RKO (cell line): ENCODE data around the gene HLF.

Experiments
- DNase-seq: peaks from one replicate; pipeline ENCODE4 v3.0.0-alpha.2; 2016; ENCODE audit warnings: low spot score

Gene HLF

DNA sequence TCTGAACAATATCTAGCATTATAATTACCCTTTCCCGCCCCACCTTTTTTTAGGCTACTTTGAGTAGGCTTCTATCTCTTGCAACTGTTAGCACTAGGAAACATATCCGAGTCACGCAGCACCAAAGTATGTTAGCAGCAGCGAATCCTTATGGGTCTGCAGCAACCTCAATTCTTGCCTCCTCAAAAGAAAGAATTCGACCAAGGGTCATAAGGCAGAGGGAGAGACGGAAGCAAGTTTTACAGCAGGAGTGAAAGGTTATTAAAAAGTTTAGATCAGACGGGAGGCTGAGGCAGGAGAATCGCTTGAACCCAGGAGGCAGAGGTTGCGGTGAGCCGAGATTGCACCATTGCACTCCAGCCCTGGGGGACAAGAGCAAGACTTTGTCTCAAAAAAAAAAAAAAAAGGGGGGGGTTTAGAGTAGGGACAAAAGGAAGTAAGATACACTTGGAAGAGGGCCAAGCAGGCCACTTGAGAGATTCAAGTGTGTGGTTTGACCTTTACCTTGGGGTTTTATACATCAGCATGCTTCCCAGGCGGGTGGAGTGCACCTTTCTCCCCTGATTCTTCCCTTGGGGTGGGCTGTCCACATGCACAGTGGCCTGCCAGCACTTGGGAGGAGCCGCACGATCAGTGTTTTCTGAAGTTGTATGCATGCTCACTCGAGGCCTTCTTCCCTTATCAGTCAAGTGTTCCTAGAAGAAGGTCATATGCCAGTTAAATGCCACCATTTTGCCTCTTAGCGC, 67.7 kb downstream of the HLF start:
- no peak for DNase-seq

DNA sequence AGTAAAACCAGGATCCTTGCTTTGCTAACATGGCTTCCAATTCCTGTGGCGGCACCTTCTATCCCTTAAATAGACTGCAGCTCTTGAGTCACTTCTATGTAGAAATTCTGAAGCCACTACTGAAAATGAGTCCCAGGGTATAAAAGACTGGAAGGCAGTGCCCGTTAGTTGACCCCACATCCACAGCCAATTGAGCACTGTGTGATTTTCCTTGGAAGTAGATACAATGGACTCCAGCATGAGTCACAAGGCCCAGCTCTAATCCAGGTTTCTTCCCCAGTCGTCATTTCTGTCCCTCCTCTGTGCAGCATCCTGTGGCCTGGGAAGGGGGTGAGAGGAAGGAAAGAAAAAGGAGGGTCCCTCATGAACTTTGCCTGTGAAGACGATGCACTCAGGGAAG, 69.5 kb downstream of the HLF start:
- DNase-seq, result no peak

DNA sequence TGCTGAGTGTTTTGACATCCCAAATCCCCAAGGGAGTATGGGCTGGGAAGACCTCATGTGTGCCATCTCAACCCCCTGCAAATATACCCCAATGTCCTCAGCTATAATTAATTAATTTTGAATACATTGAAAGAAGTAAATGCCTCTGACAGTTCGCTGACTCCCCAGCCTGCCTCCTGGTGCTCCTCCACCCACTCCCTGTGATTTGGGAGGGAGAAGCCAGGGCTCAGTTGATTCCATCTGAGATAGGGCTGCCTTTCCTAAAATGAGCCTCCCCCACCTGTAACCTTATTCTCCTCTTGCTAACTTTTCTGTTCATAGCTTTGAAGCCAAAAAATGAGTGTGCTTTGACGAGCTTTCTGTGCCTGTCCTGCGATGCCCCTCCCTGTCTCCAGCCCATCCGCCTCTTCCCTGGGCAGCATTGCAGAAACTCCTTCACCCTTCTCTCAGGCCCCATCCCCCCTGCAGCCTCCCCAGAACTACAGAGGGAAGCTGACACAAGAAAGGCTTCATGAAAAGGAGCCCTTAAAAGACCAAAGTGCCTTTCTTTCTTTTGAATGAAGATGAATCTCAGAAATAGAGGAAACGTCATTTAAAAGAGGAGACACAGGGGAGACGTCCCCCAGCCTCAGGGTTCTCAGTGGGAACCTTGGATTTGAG, 70.3 kb downstream of the HLF start:
- no peak for DNase-seq

DNA sequence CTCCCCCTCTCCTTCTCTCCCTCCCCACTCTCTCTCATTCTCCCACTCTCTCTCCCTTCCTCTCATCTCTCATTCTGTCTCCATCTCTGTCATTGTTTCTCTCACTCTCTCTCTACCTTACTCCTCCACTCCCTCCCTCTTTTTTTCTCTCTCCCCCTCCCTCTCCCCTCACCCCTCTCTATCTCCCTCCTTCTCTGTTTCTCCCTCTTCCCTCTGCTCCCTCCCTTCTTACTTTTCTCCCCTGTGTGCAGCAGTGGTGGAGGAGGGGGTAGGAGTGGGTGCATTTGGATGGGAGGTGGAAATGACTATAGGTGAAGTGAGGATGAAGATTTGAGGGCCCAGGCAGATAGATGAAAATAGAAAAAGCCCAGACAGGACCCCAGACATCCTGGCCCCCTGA, 70.9 kb downstream of the HLF start:
- no peak for DNase-seq

DNA sequence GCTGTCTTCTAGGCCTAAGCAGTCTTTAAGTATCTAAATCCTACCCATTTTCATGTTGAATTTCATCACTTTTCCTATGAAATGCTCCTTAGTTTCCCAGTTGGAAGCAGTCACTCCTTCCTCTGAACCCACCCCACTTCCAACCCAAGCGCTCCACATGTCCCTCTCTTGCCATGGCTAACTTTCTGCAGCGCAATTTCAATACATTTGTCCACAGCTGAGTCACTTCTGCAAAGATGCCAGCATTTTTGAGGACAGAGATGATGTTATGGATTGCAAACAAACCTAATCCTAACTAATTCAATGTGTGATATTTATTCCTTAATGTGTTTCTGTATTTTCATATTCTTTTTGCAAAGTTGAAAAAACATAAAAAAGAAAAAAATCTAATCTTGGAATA, 71.7 kb downstream of the HLF start:
- DNase-seq, result no peak

DNA sequence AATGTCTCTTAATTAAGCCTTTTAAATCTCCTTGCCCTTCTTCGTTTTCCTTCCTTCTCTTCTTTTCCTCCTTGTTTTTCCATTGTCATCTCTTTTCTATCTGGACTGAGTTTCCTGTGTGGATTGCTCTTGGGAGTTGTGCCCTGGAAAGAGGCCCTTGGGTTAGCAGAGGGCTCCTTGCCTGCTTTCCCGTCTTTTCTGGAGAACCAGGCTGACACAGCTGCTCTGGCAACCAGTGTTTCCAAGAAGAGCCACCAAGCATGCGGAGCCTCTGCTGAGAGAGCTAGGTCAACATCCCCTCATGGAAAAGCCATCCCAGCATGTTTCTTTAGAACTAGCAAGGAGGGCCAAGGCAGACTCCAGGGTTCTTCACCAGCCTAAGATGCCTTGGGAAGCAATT, 75.4 kb downstream of the HLF start:
- no peak for DNase-seq

DNA sequence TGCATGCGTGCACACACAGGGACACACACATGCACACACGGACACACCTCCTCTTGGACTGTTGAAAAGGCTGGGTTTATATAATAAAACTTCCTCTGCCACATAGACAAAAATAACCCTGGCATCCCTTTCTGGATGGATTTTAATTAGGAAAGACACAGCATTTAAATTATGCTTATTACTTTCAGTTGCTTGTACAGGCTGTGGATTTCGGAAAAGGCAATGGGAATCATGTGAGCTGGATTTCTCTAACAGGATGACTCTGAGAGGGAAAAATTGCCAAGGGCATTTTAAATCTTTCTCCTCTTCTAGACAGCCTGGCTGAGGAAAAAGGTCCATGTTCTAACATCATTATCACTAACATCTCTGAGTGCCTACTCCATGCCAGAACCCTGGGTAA, 75.9 kb downstream of the HLF start:
- DNase-seq, result no peak

DNA sequence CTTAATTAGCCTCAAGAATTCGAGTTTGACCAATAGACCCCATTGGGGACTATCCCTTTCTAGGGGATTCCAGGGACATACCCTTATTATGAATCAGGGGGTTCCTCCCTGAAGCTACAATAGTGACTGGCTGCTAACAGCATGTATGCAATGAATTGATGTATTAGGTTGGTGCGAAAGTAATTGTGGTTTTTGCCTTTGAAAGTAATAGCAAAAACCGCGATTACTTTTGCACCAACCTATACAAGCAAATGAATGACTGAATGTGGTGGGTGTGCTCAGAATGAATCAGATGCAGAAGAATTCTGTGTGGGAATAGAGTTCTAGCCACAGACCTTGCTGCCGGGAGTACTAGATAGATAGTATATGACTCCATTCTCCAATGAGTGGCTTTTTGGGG, 76.7 kb downstream of the HLF start:
- DNase-seq, result peak; percentile 5

DNA sequence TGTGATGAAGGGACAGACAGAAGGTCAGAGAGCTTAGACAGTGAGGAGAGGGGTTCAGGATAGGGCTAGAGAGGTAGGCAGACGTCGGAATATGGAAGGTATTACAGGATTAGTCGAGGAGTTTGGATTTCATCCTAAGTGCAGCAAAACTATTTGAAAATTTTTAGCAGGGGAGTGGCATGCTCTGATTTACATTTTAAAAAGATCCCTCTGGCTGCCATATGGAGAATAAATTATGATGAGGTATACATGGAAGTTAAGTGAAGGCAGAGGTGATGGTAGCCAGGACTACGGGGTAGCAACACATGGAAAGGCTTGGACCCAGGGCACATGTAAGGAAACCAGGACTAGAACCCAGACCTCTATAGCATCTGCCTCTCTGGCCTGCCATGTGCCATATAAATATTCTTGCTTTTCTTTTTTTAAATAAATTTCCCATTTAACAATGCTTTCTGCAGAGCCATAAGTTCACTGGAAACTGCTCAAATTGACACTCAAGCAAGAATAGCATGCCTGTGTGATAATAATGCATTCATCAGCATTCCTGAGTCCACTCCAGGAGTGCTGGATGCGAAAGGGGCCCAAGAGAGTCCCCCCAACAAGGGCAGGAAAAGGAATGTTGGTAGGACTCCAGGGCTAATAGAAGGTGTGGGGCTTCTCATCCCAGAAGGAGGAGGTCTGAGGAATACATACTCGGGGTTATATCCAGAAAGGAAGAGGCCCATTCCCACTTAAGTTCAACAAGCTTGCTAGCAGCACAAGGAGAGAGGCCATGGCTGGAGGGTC, 78.2 kb downstream of the HLF start:
- no peak for DNase-seq

DNA sequence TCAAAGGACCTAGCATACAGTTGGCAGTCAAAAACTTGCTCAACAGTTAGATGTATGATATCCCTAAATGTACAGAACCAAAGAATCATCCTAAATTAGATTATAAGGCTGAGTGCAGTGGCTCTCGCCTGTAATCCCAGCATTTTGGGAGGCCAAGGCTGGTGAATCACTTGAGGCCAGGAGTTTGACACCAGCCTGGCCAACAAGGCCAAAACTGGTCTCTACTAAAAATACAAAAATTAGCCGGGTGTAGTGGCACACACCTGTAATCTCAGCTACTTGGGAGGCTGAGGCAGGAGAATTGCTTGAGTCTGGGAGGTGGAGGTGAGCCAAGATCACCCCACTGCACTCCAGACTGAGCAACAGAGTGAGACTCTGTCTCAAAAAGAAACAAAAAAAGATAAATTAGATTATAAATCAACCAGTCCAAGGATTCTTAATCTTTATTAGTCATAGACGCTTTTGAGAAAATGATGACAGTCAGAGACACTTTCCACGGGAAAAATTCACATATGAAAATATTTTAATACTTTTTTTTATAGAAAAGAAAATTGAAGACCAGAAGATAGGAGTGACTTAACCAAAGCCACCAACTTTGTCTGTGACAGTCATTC, 79.2 kb downstream of the HLF start:
- DNase-seq, result no peak

DNA sequence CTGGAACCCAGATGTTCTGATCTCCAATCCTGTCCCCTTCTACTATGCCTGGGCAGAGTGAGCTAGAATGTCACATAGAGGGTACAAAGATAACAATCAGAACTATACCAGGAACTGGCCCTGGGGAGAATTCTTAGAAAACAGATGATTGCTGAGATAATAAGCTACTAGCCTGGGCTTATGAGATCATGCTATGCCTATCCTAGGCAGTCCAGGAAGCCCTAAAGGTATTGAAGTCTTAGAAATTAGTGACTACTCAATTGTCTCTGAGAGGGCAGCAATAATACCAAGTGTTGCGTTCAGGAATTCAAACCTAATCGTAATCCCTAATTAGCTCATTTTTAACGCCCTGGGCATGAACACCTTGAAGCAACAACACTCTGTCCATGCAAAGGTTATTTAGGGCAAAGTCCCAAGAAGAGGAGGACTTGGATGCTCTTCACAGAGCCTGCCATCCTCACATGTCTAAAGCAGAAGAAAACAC, 79.8 kb downstream of the HLF start:
- no peak for DNase-seq

DNA sequence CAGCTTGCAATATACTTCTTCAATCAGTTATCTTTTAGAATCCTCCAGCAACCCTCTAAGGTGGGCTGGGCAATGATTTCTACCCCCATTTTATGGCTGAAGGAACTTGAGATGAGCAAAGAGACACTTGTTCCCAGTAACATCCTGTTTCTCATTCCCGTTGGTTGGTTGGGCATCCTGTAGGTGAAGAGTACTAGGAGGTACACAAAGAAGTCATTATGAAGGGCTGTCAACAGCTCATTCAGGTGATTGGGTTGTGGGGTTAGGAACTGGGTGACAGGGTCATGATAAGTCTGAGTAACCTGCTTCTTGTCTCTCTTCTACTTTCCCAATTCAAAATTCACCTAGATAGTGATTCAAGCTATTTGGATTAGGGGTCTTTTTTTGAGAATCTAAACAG, 80.4 kb downstream of the HLF start:
- DNase-seq, result no peak

DNA sequence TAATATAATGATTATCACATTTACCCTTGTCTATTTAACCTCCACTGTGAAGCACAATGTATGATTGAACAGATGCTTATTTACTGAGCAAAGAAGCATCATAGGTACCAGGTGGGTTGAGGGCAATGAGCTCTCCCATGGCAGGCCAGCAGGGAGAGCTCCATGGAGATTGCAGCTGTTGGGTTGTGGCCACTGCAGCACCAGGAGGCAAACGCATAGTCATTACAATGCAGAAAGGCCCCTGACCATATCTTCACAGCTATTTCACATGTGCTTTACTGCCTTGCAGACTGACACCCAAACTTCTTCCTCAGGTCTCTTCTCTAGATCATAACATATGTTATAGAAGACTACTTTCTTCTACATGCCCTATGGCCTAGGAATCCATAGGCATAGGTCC, 81.9 kb downstream of the HLF start:
- no peak for DNase-seq

DNA sequence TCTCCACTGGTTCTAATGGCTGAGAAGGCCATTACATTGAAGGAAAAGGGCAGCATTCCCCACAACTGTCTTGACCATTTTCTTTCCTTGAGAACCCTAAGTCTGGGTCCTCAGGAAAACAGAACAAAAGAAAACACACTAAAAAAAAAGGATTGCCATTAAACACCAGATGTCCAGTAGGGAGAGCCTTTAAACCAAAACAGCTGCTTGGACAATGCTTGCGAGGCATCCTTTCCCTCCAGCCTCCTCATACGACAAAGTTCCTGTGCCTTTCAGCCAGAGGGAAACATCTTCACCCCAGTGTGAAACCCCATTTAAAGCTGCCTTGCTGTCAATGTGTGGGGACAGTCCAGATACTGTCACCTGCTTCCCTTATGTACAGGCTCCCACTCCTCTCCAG, 82.6 kb downstream of the HLF start:
- no peak for DNase-seq

DNA sequence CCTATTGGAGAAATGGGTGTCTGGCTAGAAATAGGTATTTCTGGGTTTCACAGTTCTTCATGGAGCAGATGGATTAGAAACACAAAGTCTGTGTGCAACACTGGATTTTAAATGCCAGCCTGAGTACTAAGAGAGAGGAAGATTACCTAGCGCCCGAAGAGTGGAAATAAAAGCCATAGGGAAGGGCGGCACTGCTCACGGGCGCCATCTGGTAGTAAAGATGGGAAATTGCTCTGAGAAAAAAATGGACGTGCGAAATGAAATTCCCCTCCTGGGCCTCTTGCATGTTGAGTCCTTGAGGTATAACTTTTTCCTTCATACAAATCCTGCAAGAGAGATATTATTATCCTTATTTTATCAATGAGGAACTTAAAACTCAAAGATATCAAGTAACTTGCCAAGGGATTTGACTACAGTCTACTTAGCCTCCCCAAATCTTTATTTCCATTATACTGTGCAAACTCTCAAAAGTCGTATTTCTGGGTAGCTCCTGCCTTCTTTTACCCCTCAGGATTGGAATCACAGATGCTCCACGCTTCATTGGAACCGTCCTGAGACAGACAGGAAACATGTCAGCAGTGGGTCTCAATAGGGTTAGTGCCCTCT, 84.1 kb downstream of the HLF start:
- peak; percentile 60 for DNase-seq

DNA sequence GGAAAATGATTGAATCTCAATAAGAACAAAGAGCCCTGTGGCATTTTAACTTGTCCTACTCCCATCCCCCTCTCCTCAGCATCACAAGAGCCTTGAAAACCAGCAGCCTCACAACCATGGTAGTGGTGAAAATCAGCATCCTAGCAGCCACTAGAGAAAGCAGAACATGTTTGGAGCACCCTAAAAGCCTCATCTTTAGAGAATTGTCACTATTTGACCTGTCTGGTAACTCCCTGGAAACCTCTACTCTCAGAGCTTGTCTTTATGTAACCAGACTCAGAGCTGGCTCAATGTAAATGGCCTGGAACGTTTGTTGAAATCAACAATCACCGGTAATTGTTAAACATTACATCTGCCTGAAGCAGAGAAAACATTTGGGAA, 86.1 kb downstream of the HLF start:
- DNase-seq, result no peak

DNA sequence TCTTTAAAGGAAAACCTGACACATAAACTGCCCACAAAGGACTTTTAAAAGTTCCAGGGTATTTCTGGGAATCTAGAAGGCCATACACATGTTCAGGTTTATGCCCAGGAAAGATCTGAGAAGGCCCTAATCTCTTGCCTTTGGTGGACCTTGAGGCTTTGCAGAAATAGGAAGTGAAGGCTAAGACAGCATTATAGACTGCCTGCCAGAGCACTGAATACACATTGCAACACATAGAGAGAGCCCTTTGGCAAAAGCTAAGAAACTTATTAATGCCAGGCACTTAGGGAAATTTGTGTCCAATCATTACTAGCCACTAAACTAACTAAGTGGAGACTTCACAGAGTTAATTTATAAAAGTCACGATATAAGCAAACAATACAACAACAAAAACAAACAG, 86.5 kb downstream of the HLF start:
- DNase-seq, result no peak

DNA sequence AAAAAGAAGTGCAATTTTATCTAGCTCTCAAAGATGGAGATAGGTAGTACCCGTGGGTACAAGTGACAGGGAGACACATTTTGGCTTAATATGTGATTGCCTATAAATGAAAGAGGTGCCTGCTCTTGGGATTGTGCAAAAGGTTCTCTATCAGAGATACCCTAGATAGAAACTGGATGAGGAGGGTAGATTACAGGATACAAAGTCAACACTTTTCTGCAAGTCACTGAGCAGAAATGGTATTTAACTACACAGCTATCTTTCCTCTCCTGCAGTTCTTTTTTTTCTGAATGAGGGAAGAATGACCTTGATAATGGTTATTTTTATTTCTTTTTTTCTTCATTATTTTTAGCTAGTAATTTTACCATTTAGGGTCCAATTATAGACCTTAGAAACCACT, 89.2 kb downstream of the HLF start:
- no peak for DNase-seq

DNA sequence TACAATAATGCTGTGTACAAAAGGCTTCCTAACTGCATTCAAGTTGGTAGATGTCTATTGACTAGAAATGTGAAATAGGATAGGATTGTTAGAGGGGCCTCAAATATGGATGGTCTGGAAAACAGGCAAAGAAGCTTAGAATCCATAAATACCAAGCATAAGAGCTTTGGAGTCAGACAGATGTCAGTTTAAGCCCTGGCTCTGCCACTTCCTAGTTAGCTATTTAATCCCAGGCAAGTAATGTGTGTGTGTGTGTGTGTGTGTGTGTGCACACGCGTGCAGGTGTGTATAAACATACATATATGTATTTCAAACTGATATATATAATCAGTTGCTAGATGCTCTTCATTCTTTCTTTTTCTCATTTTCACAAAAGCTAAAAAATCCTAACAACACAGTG, 90.2 kb downstream of the HLF start:
- DNase-seq, result no peak

DNA sequence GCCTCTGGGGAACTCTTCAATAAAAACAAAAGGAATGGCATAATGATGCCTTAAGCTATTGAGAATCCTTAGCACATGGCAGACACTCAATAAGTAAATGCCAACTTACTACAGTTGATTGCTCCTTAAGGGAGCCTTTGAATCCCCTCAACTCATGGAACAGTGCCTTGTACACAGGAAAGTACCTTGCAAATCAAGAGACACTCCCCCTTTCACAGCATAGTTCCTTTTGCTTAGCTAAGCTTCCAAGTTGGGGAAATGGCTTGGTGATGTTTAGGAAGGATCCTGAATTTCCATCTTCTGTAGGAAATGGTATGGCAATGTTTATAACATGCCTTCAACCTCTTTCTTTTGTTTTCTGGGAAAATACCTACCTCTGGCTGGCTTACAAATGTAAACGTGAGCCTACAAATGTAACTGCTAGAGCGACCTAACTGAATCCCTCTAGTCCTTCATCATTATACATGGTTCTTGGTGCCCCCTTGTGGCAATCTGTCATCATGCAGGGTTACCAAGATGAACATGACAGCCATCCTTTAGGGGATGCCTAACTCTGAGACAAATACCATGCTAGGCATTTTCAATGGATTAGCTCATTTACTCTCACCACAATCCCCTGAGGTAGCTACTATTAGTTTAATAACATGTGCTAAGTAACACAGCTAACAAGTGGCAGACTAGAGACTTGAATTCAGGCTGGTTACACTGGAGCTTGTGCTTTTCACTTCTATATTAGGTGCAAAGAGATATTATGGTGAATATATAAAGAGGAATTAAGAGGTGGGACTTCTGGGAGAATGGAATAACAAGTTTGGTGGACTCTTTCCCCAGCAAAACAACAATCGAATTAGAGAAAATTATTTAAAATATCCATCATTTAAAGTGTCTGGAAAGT, 91.9 kb downstream of the HLF start:
- DNase-seq, result peak; percentile 75

DNA sequence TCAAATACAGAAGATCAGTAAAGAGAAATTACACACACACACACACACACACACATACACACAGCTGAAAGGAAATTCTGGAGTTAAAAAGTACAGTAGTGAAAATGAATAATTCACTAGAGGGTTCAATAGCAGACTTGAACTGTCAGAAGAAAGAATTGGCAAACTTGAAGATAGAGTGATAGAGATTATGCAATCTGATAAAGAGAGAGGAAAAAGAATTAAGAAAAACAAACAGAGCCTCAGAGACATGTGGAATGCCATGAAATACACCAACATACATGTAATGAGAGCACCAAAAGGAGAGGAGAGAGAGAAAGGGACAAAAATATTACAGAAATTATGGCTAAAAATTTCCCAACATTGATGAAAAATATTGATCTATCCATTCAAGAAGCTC, 96.2 kb downstream of the HLF start:
- no peak for DNase-seq
